ENCODE results near the gene KCTD3.

KCTD3 gene

DNA sequence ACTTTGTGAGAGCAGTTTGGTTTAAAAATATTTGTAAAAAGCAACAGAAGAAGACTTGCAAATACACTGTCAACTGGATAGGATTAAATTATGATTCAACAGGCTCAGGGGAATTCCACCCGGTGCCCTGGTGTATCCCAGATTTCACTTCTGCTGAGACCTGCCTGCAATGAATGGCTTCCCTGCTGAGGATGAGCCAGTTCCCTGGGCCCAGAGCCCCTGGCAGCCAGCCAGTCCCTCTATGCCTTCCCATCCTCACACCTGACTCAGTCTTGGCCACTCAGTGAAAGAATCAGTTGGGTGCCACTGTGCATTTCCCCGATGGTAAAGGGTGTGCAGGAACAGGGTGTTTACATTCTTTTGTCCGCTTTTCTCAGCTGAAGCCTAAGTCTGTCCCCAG, 64.4 kb downstream of the KCTD3 start:
- no peak for TF ChIP-seq CTCF (IDR thresholded peaks at IDR 0.05; ENCODE audit: control insufficient read depth, insufficient read depth, low read depth, low read length, missing control alignments)
- no peak overlapping the region for H3K4me3 ChIP-seq (ENCODE audit: control insufficient read depth, low read depth, low read length)
- DNase-seq (ENCODE audit: low read depth): peak; percentile 5

GRCh38 chr1:215635827-215636226, 68.7 kb downstream of the KCTD3 start:
- no peak overlapping the region for H3K4me3 ChIP-seq (ENCODE audit: control insufficient read depth, low read depth, low read length)
- no peak for TF ChIP-seq CTCF (IDR thresholded peaks at IDR 0.05; ENCODE audit: control insufficient read depth, insufficient read depth, low read depth, low read length, missing control alignments)
- DNase-seq (ENCODE audit: low read depth): no peak

DNA sequence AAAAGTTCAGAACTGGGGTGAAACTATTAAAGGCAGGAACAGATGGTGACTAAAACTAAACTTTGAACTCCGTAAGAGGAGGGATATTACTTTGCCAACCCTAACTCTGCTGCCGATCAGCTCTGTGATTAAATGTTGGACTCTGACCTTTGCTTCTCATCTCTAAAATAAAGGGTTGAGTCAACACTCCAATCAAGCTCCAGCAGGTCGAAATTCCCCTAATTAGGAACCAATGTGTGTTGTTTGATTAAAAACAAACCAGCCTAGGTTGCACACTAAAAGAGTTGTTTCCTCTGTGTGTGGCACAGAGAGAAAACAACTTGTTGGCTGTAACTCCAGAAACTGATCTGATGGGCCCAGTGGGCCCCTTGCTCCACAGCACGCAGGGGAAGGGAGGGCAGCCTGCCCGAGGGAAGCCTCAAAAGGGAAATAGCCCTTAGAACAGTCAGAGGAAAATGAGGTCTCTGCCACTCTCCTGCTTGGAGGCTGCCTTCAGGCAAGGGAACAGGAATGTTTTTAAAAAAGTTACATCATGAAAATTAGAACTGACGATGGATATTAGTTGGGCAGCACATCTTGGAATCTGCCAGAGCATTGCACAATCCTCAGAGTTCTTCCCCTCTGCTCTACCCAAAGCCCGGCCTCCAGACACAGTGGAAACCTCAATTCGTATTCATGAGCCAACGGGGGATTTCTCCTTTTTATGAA, 69.3 kb downstream of the KCTD3 start:
- TF ChIP-seq CTCF (IDR thresholded peaks at IDR 0.05; ENCODE audit: control insufficient read depth, insufficient read depth, low read depth, low read length, missing control alignments): no peak
- DNase-seq (ENCODE audit: low read depth): peak; percentile 66
- no peak overlapping the region for H3K4me3 ChIP-seq (ENCODE audit: control insufficient read depth, low read depth, low read length)

DNA sequence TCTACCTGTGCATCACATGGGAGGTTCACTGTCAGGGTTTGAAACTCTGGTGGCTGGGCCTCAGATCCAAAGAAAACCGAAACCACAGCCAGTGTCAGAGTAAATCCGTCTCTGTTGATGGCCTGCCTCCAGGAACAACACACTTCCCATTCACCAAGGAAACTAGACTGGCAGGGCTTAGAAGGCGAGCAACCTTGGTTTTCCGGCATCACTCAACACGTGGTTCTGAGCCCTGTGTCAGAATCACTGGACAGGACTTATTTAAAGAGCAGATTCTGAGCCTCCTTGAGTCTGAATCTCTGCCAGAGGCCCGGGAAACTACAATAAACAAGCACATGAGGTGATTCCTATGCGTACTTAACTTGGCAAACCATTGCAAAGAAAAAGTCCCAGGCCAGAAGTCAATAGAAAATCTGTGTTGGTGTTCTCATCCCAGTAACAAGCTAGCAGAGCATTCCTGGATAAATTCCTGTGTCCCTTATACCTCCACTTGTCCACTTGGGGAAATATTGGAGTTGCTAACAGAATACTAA, 70.0 kb downstream of the KCTD3 start:
- no peak for TF ChIP-seq CTCF (IDR thresholded peaks at IDR 0.05; ENCODE audit: control insufficient read depth, insufficient read depth, low read depth, low read length, missing control alignments)
- no peak overlapping the region for H3K4me3 ChIP-seq (ENCODE audit: control insufficient read depth, low read depth, low read length)

GRCh38 chr1:215640429-215641148, 73.5 kb downstream of the KCTD3 start:
- no peak for TF ChIP-seq CTCF (IDR thresholded peaks at IDR 0.05; ENCODE audit: control insufficient read depth, insufficient read depth, low read depth, low read length, missing control alignments)
- H3K4me3 ChIP-seq (ENCODE audit: control insufficient read depth, low read depth, low read length): no peak overlapping the region
- DNase-seq (ENCODE audit: low read depth): no peak

More for the DNA sequence above, 70.0 kb downstream of the KCTD3 start:
- peak; percentile 55 for DNase-seq (ENCODE audit: low read depth)

- H3K4me3 ChIP-seq (ENCODE audit: control insufficient read depth, low read depth, low read length): no peak overlapping the region
- no peak for TF ChIP-seq CTCF (IDR thresholded peaks at IDR 0.05; ENCODE audit: control insufficient read depth, insufficient read depth, low read depth, low read length, missing control alignments)
- DNase-seq (ENCODE audit: low read depth): no peak
Observed at GRCh38 chr1:215643592-215644321, 76.7 kb downstream of the KCTD3 start.
